ENCODE data around the gene ZNF334.

DNA sequence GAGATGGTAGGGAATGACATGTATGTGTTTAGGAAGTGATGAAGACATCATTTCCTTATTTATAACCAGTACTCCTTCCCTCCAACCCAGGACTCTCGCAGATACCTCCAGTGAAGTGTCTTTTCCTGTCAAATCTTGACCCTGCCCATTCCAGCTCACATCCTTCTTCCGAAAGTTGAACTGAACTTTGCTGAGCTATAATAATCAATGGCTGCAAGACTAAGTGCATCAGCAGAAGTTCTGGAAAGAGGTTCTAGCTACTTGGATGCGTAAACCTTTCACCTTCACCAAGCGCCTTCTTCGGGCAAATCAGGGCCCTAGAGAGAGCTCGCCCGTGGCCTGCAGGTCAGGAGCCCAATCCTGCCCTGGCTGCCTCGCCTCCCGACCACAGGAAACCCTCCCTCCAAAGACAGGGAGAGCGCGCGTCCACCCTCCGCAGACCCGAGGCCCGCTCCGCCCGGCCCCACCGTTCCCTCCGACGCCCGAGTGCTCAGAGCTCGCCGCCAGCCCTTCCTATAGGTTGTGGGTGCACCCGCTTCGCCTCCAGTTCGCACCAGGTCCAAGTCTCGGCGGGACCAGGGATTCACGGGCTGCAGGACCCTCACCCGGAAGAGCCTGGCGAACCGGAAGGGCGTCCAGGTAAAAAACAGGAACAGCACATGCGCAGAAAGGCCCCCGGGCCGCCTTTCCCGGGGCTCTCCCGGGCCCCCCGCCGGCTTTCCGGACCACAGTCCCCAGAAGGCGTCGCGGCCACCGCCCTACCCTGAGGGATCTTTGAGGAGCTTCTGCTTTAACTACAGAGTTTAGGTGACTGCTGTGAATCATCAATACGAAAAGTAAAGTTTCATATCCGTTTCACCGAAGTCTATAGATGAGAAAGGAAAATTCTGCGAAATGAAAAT is at the start of gene ZNF334:
- TF ChIP-seq, protein P1, sequence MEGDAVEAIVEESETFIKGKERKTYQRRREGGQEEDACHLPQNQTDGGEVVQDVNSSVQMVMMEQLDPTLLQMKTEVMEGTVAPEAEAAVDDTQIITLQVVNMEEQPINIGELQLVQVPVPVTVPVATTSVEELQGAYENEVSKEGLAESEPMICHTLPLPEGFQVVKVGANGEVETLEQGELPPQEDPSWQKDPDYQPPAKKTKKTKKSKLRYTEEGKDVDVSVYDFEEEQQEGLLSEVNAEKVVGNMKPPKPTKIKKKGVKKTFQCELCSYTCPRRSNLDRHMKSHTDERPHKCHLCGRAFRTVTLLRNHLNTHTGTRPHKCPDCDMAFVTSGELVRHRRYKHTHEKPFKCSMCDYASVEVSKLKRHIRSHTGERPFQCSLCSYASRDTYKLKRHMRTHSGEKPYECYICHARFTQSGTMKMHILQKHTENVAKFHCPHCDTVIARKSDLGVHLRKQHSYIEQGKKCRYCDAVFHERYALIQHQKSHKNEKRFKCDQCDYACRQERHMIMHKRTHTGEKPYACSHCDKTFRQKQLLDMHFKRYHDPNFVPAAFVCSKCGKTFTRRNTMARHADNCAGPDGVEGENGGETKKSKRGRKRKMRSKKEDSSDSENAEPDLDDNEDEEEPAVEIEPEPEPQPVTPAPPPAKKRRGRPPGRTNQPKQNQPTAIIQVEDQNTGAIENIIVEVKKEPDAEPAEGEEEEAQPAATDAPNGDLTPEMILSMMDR (conservative IDR thresholded peaks at IDR 0.05; ENCODE audit: low read length) = no peak
- no peak for TF ChIP-seq EZH2phosphoT487 (IDR thresholded peaks at IDR 0.05; ENCODE audit: borderline replicate concordance, low read depth, low read length)

Data from OCI-LY7 (cell line).